ENCODE measurements around the gene THADA. TPM values are rescaled to one million over a fixed set of nuclear protein-coding genes. Genes with fewer than 3 reads are reported as not detected.

THADA gene
- total RNA-seq, 1 experiment from 2014 or later, result 20.1 TPM

- Histone ChIP-seq H2BK15ac (ENCODE audit: low read depth, low read length) (no peak overlapping the region), H3K9me3 (ENCODE audit: control insufficient read depth, low read depth, low read length) (no peaks in the 10 kb centered on the region), H3K27ac (ENCODE audit: insufficient read length, low read depth, low read length) (no peak overlapping the region), H3K23ac (ENCODE audit: insufficient read length, low read depth, low read length) (no peak overlapping the region), H3K4me1 (ENCODE audit: insufficient read depth, low read length) (no peaks in the 10 kb centered on the region), H4K8ac (replicated peaks; ENCODE audit: insufficient read length, low read depth, low read length) (no peak overlapping the region), H3K56ac (ENCODE audit: insufficient read length, low read depth, low read length) (no peak overlapping the region), H2AK5ac (ENCODE audit: insufficient read length, low read length) (no peak overlapping the region), H3K14ac (ENCODE audit: insufficient read depth, low read length) (no peak overlapping the region), H3K4ac (ENCODE audit: low read depth, low read length) (no peak overlapping the region), H3K4me2 (ENCODE audit: insufficient read depth, insufficient read length, low read length) (no peak overlapping the region), H3T11ph (ENCODE audit: low read length) (no peak overlapping the region), H2BK12ac (ENCODE audit: insufficient read length, low read depth, low read length) (no peak overlapping the region), H3K18ac (ENCODE audit: insufficient read length, low read depth, low read length) (no peak overlapping the region), H4K5ac (ENCODE audit: insufficient read length, low read depth, low read length) (no peak overlapping the region), H2AFZ (ENCODE audit: low read length) (no peak overlapping the region), H4K20me1 (ENCODE audit: control insufficient read depth, insufficient read depth, insufficient read length) (no peaks in the 10 kb centered on the region), H3K27me3 (ENCODE audit: insufficient read depth, low read length) (no peaks in the 10 kb centered on the region), H2BK5ac (ENCODE audit: insufficient read length, low read length) (no peak overlapping the region), H2BK20ac (ENCODE audit: low read depth, low read length, poor library complexity, severe bottlenecking) (no peak overlapping the region), H3K79me1 (ENCODE audit: insufficient read depth, low read depth, low read length, poor library complexity, severe bottlenecking) (no peaks in the 10 kb centered on the region), H4K91ac (ENCODE audit: insufficient read length, low read depth, low read length) (no peak overlapping the region), H3K9ac (ENCODE audit: extremely low read depth, insufficient read length, low read length) (no peak overlapping the region), H2BK120ac (ENCODE audit: low read depth, low read length, poor library complexity, severe bottlenecking) (no peak overlapping the region), H3K23me2 (ENCODE audit: insufficient read length, low read depth, low read length, poor library complexity, severe bottlenecking) (no peaks in the 10 kb centered on the region), H3K79me2 (ENCODE audit: insufficient read depth, low read length) (no peaks in the 10 kb centered on the region)
- H3K4me1 Mint-ChIP-seq, result peaks cover 2 to 4% of the 10 kb centered on the region in 2 experiments; a peak in 3 of 4 replicates
- no peak overlapping the region for H3K27ac Mint-ChIP-seq
- DNase-seq, result no peak
- no peak overlapping the region for H3K4me3 Mint-ChIP-seq
- no CpG with 5 or more reads among the region's 2 CpGs for WGBS (ENCODE audit: extremely low coverage, insufficient read length, low lambda C conversion rate)
- H3K9me3 Mint-ChIP-seq, result no peaks in the 10 kb centered on the region
- TF ChIP-seq CTCF (conservative IDR thresholded peaks at IDR 0.05), result no peak
- H3K36me3 Mint-ChIP-seq (ENCODE audit: insufficient read depth in 1 of 3, low read depth in 3 of 3), result no peaks in the 10 kb centered on the region; a peak in 1 of 7 replicates
- H3K27me3 Mint-ChIP-seq (ENCODE audit: low read depth), result no peaks in the 10 kb centered on the region
Observed at GRCh38 chr2:43326101-43326825, 269.6 kb downstream of the THADA start.

All from H9 (cell line).